ENCODE measurements around the gene PTPN3.

GRCh38 chr9:109466623-109467590, 31.2 kb downstream of the PTPN3 start:
- TF ChIP-seq POLR2A (IDR thresholded peaks at IDR 0.05) (no peak), CTCF (IDR thresholded peaks at IDR 0.05) (no peak)

Data from esophagus squamous epithelium (tissue), 4 donors.